HG02852 (cell line): Measurements from ENCODE around the gene MFAP3.
"Not testable (repeated sequence)": the region's sequence is repeated elsewhere in the genome, so short reads cannot be mapped to it uniquely, and the experiment has no call there.

Experiments
- ATAC-seq: cut with Tn5 transposase; IDR thresholded peaks from one replicate; pipeline ENCODE4 v1.9.1; 2021; ENCODE audit warnings: mild to moderate bottlenecking, moderate library complexity; ENCODE audit not compliant: unreplicated experiment

Gene MFAP3

GRCh38 chr5:154049636-154050035 lies 10.9 kb downstream of the MFAP3 start:
- no peak for ATAC-seq

- no peak for ATAC-seq
Measured at GRCh38 chr5:154053468-154053867, 14.7 kb downstream of the MFAP3 start.

DNA sequence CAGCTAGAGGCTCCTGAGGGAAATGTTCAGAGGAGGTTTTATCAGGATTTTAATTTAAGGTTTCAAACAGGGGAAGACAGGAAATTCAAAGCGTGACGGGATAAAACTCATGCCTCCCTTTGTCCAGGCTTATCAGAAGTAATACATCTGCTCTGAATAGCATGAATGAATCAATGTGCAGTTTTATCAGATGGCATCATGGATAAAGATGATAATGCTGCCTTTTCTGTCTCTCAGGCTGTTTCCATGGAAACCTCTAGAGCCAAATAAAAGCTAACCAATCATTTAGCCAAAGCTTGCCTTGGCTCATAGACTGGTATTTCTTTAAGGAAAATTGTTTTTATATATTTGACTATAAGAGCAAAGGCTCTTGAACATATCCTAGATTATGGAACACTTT lies 16.4 kb downstream of the MFAP3 start:
- ATAC-seq = no peak

GRCh38 chr5:154058055-154059038 lies 19.6 kb downstream of the MFAP3 start:
- ATAC-seq = peak; percentile 63

- peak; percentile 44 for ATAC-seq
Measured at GRCh38 chr5:154059039-154059430, 20.3 kb downstream of the MFAP3 start.

DNA sequence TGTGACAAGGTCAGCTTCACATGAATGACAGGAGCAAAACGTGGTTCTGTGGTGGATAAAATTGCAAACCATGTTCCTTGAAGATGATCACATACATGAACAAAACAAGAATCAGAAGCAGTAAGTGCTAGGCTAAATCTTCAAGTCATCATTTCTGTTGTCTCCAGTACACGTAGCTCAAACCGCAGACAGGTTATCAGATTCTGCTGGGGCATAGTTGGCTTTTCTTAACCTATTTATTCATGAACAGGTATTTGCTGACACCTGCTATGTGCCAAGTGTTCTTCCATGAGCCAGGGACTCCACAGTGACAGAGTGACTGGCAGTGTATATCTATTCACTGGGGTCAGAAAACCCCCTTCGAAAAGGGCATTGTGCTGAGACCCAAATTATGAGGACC lies 20.8 kb downstream of the MFAP3 start:
- ATAC-seq = no peak

- no peak for ATAC-seq
Measured at GRCh38 chr5:154060606-154061005, 21.8 kb downstream of the MFAP3 start.

GRCh38 chr5:154063372-154063771 lies 24.6 kb downstream of the MFAP3 start:
- ATAC-seq = no peak

- ATAC-seq = no peak
Measured at GRCh38 chr5:154065971-154066370, 27.2 kb downstream of the MFAP3 start.

DNA sequence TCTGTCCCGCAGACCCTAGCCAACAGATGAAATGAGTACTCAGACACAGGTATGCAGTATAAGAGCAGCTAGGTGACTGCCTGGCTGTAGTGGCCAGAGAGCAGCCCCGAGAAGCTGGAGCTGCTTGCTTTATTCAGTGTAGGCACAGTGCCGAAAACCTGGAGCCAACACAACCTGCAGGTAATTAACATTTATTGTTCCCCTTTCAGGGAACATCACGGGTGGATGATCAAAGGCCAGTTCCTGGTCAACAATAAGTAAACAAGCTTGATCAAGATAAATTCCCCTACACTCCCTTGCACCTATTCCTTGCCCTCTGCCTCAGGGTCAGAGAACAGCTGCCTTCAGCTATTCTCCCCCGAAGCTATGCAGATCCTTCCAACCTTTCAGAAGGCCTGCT lies 31.1 kb downstream of the MFAP3 start:
- not testable (repeated sequence) for ATAC-seq

GRCh38 chr5:154071799-154072413 lies 33.1 kb downstream of the MFAP3 start:
- ATAC-seq = no peak

GRCh38 chr5:154072414-154073171 lies 33.8 kb downstream of the MFAP3 start:
- peak; percentile 98 for ATAC-seq

- no peak for ATAC-seq
Measured at GRCh38 chr5:154076240-154076922, 37.6 kb downstream of the MFAP3 start.

DNA sequence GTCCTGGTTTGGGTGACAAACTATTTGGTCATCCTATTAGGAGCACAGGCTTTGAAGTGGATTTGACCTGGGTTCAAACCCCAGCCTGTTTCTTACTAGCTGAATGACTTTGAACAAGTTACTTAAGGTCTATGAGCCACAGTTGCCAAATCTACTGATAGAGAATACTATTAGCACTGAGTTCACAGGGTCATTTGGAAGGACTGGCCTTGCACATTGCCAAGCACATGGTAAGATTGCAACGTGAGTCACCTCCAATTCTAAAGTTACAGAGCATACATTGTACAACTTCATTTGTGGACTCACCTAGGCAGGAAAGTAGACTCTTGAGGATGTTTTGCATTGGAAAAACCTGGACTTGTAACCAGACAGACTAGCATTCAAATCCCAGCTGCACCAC lies 38.9 kb downstream of the MFAP3 start:
- no peak for ATAC-seq

- ATAC-seq = no peak
Measured at GRCh38 chr5:154078272-154078671, 39.5 kb downstream of the MFAP3 start.

DNA sequence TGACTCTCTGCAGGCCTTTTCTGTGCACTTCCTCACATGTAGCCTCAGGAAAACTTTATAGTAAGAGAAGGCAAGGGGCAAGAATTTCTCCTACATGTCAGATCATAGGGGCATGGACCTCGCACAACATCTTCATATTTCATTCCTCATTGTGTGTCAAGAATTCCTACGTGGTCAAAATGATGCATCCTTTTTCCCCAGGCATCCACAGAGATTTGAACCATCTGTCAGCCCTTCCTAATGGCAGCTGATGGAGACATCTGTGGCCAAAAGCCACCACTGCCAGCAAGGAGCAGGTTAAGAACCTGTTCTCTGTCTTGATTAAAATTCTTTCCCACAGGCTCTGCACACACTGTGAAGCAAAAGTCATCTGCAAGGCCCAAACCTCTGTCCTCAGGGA lies 42.5 kb downstream of the MFAP3 start:
- no peak for ATAC-seq

- no peak for ATAC-seq
Measured at GRCh38 chr5:154084062-154084639, 45.4 kb downstream of the MFAP3 start.

GRCh38 chr5:154086146-154086545 lies 47.4 kb downstream of the MFAP3 start:
- no peak for ATAC-seq

DNA sequence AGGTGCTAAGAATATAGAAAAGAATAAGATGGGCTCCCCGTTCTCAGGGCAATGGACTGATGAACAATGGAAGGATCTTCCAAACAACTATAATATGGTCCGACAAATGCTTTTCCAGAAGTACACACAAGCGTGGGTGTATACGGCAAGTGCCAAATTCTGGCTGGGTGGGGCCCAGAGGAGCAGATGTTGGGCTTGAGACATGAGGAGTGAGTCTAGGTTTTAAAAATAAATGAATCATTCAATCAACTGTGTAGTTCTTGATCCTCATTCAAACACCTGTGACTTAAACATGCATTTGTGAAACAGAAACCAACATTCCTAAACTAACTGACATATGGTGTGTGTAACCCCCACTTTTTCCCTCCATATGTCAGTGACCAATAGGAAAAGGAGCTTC lies 47.9 kb downstream of the MFAP3 start:
- ATAC-seq = no peak

DNA sequence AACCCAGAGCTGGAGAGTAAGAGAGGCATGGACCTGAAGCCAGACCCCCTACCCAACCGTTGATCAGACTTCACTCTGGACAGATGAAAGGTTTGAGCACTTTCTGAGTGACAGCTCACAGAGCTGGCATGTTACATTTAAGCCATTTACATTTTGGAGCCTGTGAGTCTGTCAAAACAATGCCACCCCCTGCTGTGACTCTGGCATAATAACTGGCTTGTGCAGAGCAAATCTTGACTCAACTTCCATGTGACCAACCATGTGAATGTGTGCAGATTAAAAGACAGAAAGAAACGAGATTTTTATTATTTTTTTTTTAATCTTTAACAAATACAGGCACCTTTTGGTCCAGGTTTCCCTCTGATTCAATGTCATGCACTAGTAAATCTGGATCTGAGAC lies 48.5 kb downstream of the MFAP3 start:
- ATAC-seq = no peak

GRCh38 chr5:154088801-154089200 lies 50.0 kb downstream of the MFAP3 start:
- ATAC-seq = no peak
